NCI-H460 (cell line): ENCODE data around the gene ZMIZ1. TPM values are rescaled to one million over a fixed set of nuclear protein-coding genes. Genes with fewer than 3 reads are reported as not detected.

Source experiments
- DNase-seq: peaks from one replicate; pipeline ENCODE4 v3.0.0-alpha.2; 2016; ENCODE audit warnings: low read depth; ENCODE audit errors: extremely low read depth
- total RNA-seq: library from RNA; depleted of rRNA; stranded (reverse); fragments of >200 nt; shearing (Covaris generic); gene quantifications from 2 replicates; pipeline ENCODE4 v1.2.3, GENCODE V29; 2014

The ZMIZ1 gene
- total RNA-seq, 1 experiment from 2014 or later = 33.8 TPM

DNA sequence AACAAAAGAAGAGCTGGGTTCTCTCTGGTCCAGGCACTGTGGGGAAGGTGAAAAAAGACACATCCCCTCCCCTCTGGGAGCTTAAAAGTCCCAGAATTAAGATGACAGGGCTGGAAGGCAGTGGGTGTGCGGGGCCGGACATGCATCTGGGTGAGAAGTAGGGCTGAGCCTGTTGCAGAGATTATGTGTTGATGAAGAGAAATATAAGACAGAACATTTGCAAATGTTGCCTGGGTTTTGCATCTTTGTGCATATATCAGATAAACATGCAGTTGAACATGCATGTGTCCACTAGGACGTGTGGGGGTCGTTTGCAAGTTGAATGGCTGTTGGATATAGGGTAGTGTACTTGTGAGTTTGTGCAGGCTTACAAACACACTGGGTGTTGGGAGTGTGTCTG is 184.2 kb downstream of the ZMIZ1 start:
- DNase-seq = no peak

DNA sequence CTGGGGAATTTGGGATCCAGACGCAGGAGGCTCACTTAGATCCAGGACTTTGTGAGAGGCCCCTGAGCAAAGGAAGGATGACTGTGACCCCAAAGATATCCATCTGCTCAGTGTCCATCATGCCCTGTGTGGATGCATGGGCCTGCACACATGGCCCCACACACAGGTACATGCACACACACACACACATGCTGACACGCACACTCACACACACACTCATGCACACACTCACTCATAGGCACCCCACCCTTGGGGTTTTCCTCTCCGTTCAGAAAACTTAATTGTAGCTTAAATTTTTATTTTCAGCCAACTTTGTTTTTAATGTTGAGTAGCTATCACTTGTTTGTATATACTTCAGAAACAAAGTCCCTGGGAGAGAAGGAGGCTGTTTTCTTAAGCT is 184.9 kb downstream of the ZMIZ1 start:
- no peak for DNase-seq

DNA sequence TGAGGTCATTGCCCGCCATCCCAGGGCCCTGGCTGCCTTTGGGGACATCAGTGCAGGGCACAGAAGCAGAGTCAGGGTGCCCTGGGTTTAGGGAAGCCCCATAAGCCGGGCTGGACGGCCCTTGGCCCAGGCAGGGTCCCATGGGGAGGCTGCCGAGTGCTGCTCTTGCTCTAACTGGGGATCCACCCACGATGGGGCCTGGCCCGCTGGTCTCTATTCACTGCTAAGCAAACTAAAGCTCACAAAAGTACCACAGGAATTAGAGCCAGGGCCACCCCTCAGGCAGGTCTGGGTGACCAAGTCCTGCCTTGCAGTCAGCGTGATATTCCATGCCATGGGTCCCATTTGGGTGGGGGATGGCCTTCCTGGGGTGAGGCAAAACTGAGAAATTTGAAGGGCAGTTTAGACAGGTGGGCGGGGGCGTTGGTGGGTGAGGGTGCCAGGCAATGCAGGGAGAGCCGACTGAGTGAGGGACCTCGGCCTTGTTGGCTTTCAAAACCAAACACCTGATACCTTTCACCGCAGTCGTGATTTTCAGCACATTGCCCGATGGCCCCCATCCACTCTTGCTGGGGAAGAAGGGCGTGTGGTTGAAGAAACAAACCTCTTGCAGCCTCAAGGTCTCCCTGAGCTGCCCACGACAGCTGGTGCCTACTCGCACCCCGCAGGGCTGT is 185.7 kb downstream of the ZMIZ1 start:
- no peak for DNase-seq

DNA sequence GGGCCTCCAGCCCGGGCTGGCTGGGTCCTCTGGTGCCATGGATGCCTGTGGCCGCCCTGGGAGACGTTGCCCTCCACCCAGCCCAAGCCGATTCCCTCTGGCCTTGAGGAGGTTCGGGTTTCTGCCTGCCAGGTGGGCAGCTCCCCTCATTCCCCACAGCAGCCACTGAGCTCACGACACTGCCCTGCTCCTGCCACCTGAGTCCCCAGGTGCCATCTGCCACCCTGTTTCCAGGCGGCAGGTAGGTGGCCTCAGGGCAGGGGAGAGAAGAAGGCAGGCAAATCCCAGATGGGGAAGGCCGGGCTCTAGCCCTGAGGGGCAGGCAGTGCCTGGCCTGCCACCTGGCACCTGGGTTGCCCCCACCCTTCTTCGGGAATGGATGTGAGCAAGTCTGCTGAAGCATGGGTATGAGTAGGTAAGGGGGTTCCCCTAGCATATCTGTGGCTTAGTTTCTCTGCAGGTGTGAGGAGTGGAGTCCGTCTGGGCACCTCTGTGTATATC is 186.3 kb downstream of the ZMIZ1 start:
- no peak for DNase-seq

DNA sequence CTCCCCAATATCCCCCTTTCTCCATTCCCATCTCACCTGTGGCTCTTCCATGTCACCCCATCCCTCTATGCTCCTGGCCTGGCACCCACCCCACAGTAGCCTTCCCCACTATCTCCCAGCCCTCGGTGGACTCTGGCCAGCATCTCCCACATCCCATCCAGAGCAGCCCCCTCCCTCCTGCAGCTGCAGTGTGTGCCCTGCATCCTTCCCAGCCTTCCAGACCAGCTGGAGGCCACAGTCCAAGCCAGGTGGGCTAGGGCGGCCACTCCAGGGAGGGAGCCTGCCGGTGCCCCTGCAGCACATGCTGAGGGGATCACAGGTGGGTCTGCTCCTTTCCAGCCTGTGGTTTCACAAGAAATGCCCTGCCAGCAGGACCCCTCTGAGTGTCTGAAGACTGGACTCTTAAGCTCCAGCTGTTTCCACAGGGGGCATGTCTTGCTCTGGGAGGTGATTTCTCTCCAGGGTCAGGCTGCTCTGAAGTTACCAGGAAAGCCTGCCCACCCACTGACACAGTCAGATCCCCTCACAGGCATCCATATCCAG is 187.6 kb downstream of the ZMIZ1 start:
- no peak for DNase-seq

DNA sequence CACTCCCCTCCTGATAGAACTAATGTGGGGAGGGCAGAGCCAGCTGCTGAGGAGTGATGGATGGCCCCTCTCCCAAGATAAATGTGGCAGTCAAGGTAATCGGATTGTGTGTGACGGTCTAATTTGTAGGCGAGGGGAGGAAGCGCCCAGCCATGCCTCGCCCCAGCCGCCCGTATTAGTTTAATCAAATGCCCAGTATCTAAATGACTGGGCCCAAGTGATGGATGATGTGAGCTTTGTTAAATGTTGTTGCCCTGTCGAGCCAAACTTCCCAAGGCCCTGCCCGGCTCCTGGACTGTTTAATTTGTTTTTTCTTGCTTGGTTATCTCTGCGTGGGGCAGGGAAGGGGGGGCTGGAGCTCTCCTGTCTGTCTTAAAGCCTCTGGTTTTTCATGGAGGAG is 190.1 kb downstream of the ZMIZ1 start:
- DNase-seq = no peak

DNA sequence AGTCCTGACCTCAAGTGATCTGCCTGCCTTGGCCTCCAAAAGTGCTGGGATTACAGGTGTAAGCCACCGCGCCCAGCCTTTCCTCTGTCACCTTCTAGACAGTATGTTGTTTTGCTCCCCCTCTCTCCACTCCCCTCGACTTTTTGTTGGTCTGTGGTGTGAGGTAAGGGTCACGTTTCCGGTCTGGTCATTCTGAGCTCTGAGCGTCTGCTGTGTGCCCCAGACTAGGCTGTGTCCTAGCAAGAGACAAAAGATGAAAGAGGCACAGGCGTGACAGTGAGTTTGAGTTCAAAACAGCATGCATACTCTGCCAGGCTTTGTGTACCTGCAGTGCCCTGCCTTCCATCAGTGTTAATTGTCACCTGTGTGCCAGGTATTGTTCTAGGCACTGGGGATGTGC is 191.1 kb downstream of the ZMIZ1 start:
- DNase-seq = no peak

DNA sequence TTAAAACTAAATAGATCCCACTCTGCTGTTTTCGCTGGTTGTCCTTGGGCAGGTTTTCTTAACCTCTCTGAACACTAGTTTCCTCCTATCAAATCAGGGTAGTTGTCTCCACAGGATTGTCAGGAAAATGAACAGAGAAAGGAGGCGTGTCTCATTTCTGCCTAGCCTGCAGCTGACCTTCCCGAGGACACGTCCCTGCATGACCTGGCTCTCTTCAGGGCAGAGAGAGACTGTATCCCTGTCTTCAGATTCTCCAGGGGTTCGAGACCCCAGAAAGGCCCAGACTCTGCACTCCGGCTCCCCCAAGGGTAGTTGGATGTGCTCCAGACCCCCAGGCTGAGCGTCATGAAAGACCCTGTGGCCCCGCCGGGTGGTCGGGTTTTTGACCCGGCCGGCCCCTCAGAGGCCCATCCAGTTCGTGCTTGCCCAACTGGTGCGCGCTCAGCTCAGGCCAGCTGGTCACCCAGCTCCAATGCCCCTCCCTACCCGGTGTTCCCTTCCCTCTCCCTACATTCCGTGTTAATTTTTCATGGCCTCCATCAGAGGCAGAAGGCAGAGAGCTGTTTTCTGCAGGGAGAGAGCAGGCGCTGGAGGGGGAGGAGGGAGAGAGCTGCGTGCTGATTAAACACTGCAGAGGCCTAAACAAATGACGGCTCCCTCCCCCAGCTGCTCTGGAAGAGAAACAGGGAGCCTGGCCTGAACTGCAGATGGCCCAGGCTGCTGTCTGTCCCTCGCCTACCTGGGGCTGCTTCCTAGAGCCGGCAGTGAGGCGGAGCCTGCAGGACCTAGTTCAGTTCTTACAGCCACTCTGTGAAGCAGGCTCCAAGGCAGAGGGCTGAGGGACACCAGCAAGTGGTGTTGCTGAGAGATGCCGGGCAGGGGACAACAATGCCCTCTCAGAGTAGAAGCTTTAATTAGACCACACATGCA is 192.3 kb downstream of the ZMIZ1 start:
- DNase-seq = no peak

DNA sequence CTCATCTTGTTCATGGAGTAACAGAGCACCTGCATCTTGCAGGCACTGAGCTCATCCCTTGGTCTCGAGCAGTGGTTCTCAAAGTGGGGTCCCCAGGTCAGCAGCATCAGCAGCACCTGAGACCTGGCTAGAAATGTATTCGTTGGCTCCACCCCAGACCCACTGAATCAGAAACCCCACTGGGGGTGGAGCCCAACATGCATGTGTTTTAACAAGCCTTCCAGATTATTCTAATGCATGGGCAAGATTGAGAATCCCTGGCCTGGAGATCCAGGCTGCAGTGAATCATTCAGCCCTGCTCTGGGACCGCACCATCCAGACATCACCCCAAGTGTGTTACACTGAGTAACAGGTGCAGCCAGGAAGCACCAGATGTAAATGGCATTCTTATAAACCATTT is 193.4 kb downstream of the ZMIZ1 start:
- DNase-seq = no peak

DNA sequence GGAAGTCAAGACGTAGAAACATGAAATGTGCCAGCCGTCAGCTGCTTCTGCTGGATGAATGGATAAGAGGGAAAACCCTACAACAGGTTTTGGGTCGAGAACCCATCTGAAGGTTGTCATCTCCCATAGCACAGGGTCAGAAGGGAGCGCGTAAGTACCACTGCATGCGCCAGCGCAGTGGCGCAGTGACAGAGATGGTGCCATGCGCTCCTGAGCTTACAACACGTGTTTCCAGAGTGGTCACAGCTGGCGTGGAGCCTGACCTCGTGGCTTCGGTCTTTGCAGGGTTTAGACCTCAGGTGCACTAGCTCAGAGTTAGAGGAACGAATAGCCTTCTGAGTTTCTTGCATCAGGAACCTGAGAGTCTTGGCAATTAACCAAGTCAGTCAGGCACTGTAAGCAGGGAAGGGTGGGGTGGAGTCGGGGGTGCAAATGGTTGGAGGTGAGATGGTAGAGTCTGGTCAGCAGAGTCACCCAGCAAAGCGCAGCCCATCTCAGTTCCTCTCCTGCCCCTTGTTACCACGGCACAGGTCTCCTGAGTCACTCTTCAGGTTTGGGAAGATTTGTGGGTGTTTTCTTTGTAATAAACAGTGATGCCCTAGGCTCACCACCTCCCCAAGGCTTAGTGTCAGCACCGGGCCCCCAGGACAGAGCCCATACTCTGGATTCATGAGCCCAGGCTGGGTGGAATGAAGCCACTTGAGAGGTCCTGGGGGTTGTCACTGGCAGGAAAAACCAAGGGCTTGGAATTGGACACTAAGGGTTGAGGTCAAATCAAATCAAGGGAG is 194.4 kb downstream of the ZMIZ1 start:
- DNase-seq = no peak

DNA sequence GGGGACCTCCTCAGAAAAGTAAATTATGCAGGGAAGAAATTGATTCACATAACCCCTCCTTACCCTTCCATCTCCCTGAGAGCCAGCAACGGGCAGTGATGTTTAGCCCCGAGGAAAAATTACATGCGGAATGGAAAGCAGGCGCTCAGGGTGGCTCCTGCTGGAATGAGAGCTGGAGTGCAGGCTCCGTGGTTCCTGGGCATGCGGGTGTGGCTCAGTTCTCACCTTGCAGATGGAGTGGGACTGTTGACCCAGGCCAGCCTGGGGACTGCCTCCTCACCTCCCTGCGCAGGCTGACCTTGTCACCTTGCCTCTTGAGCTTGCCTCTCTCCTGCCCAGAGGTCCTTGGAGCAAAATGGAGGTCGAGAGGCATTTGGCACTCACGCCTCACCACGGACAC is 195.2 kb downstream of the ZMIZ1 start:
- DNase-seq = no peak

DNA sequence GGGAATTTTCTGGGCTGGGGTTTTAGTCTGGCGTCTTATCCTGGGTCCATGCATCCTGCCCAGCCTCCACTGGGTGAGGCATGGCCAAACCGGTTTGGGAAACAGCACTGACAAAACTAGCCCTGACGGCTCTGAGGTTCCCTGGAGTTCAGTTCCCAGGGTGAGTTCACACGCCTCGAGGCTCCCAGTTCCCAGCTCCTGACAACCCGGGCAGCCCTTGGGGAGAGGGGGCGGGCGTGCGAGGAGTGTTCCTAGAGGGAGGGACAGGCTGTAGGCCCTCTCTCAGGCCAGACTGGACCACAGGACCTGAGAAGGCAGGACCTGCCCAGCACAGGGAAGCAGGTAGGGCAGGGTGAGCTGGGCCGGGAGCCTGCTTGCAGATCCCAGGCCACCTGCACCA is 196.2 kb downstream of the ZMIZ1 start:
- no peak for DNase-seq

DNA sequence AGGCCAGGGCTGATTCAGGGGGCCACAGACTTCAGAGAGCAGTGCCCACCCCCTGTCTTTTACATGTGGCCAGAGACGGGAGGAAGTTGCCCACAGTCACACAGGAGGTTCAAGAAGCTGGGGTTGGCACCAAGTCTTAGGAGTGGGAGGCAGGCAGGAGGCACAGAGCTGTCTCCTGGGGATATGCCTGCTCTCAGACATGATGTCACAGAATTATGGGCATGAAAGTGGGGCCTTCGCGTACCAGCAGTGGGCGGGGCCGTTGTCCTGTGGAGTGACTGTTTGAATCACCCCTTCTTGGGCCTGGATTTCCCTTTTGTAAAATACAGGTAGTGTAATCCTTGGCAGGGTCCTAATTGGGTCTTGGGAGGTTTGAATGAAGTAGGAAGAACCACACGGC is 197.3 kb downstream of the ZMIZ1 start:
- no peak for DNase-seq

DNA sequence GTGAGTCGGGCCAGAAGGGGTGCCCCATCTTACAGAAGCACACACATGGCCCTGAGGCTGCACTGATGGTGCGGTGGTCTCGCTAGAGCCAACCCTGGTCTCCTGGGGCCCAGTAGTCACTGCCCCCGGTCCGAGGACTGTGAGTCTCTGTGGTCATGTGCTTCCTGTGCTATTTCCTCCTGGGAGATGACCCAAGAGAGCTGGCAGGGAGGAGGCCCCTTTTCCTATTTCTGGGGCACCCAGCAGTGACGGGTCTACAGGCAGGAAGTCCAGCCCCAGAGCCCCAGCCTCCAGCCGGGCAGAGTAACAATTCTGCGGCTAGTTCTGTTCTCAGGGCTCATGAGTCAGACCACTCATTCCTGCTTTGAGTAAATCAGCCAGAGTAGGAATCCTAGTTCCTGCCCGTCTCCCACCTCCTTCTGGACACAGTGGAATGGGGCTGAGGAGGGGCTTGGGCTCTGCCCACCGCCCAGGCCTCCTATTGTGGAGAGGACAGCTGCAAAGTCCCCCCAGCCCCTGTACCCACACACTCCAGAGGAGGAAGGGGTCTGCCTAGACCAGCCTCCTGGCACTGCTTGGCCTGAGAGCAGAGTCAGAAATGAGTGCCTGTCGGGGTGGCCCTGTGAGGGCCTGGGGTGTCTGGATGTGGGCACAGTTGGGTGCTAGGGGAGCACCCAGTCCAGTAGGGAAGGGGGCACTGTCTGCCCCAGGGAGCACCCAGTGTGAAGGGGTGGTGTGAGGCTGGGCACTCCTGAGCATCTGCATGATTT is 198.0 kb downstream of the ZMIZ1 start:
- DNase-seq = no peak

DNA sequence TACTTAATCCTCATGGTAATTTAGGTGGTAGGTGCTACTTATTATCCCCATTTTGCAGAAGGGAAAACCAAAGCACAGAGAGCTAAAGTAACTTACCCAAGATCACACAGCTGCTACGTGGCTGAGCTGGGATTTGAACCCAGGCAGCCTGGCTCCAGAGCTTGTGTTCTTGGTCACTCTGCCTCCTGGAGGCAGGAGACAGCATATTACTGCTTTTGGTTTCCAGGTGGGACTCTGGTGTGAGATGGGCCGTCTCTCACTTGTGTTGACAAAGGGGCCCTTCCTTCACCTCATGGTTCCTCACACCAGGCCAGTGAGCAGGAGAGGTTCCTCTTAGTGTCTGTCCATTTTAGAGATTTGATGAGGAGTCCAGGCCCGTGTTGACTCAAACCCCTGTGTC is 198.7 kb downstream of the ZMIZ1 start:
- DNase-seq = no peak

DNA sequence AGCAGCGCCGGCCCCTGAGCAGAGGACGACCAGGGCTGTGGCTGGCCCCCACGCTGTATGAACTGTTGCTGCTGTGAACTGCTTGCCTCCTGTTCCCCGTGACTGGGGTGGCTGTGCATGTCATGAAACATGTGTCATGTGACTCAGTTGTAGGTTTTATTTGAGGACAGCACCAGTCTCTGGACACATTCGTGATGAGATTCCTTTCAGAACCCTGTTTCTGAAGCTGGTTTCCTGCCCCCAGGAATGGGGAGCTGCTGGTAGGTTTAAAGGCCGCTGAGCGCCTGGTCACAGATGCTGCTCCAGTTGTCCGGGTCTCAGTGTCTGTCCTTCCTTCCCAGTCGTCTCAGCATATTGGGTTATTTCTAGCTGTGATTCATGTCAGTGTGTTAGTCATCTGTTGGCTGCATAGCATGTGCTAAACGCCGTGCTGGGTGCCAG is 199.4 kb downstream of the ZMIZ1 start:
- no peak for DNase-seq

DNA sequence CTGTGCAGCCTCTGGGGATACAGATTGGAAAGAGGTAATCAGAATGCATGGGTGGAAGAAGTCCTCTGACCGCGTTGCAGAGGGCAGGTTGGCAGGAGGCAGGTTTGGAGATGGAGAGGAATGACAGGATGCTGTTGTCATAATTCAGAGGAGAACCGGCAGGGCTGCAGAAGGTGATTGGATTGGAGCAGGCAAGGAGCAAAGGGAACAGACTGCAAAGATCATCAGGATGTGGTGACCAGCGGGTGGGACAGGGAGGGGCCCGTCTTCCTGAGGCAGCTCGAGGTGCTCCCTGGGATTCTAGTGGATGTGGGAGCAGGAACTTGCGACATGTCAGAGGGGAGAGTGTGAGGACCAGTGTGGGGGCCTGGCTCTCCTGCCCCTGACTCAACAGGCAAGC is 200.0 kb downstream of the ZMIZ1 start:
- DNase-seq = no peak

DNA sequence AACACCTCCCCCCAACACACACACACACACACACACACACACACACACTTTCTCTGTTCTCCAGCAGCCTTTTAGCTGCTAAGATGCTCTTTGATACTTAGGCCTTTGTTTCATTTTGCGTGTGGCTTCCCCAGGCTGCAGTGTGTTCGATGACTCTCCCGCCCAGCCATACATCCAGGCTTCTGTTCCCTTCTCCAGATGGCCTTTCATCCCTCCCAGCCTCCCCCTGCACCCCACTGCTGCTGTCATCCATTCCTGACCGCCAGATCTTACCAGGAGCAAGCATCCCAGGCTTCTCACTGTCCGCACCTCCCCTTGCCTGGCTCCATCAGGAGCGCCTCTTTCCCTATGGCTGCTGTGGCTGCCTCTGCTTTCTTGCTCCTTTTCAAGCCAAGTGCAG is 200.7 kb downstream of the ZMIZ1 start:
- no peak for DNase-seq

DNA sequence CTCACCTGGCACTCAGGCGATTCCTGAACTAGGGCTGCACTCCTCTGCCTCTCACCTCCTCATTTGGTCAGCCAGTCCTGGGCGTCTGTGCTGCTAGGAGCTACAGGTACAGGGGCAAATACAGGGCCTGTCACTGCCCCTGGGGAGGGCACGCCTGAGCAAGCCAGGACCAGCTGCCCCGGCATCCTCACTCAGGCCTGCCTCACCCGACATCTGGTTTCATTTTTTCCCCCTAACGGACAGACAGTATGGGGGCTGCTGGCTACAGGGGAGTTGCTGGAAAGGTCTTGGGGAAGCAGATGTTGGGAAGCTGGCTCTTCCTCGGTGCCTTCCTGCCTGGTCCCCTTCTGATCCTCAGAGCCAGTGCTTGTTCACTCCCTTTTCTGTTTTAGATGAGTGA is 201.2 kb downstream of the ZMIZ1 start:
- DNase-seq = no peak
